HUES6 (cell line): ENCODE results near the gene SLC35D3.
"Not testable (repeated sequence)": the region's sequence is repeated elsewhere in the genome, so short reads cannot be mapped to it uniquely, and the experiment has no call there.

Source experiments
- H3K27ac ChIP-seq: 2 replicates; pipeline ENCODE4 v1.7.0; 2013; ENCODE audit warnings: low read depth, mild to moderate bottlenecking, low read length, inconsistent platforms
- H3K27me3 ChIP-seq: 2 replicates; pipeline ENCODE4 v1.6.1; 2013; ENCODE audit warnings: low read length; ENCODE audit not compliant: control insufficient read depth, insufficient read depth
- H3K36me3 ChIP-seq: 2 replicates; pipeline ENCODE4 v1.6.1; 2013; ENCODE audit warnings: low read length; ENCODE audit not compliant: control insufficient read depth, insufficient read depth
- H3K4me1 ChIP-seq: 2 replicates; pipeline ENCODE4 v1.6.1; 2013; ENCODE audit warnings: low read length; ENCODE audit not compliant: control insufficient read depth, insufficient read depth
- H3K4me3 ChIP-seq: 2 replicates; pipeline ENCODE4 v1.5.1; 2013; ENCODE audit warnings: low read depth, low read length
- H3K9ac ChIP-seq: one replicate; pipeline ENCODE4 v1.6.1; 2013; ENCODE audit warnings: mild to moderate bottlenecking, low read length
- H3K9me3 ChIP-seq: 2 replicates; pipeline ENCODE4 v1.6.1; 2013; ENCODE audit warnings: low read depth, low read length; ENCODE audit not compliant: control insufficient read depth, insufficient read depth

The SLC35D3 gene

DNA sequence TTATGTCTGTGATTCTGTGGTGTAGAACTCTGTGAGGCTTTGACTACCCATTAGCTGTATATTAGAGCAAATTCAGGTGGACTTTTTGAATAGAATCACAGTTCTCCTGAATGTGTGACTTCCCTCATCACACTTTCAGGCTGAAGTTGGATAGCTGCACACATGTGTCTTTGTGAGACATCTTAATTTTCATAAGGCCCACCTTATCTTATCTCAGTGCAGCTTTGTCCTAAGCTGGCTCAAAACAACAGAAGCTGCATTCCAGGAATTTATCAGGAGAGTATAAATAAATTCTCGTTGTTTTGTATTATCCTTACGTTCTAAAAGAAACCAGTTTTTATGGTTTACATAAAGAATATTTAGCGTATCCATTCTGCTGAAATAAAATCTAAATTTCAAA lies 26.2 kb upstream of the SLC35D3 start:
- no peaks in the 10 kb centered on the region for H3K9me3 ChIP-seq
- H3K9ac ChIP-seq = no peak overlapping the region
- no peak overlapping the region for H3K4me3 ChIP-seq
- H3K27ac ChIP-seq = no peak overlapping the region
- H3K4me1 ChIP-seq = no peaks in the 10 kb centered on the region
- H3K36me3 ChIP-seq = peaks cover 16% of the 10 kb centered on the region
- no peaks in the 10 kb centered on the region for H3K27me3 ChIP-seq

DNA sequence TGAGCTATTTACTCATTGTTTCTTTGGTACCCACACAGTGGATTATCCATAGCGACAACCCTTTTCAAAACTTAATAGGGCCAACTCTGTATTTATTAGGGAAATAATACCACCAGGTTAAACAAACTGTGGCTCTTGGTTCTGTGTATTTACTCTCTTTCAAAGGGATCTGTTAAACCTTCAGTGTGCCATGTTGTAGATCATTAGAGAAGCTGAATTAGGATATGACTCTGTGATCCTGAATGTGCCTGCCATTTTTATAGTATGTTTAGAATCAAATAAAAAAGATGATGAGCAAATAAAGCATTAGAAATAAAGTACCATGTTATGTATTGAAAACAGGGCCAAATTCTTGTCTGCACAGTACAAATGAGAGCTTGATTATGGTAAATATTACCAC lies 25.0 kb upstream of the SLC35D3 start:
- Histone ChIP-seq H3K9ac (no peak overlapping the region), H3K36me3 (peaks cover 21% of the 10 kb centered on the region), H3K4me3 (no peak overlapping the region), H3K27ac (no peak overlapping the region), H3K4me1 (no peaks in the 10 kb centered on the region), H3K27me3 (no peaks in the 10 kb centered on the region), H3K9me3 (no peaks in the 10 kb centered on the region)

GRCh38 chr6:136901212-136901784 lies 20.8 kb upstream of the SLC35D3 start:
- H3K9me3 ChIP-seq = peaks cover 3% of the 10 kb centered on the region; the same call in 1 of the 2 replicates
- H3K4me1 ChIP-seq = no peaks in the 10 kb centered on the region
- H3K27ac ChIP-seq = no peak overlapping the region
- H3K4me3 ChIP-seq = no peak overlapping the region
- H3K27me3 ChIP-seq = no peaks in the 10 kb centered on the region
- no peak overlapping the region for H3K9ac ChIP-seq
- peaks cover 28% of the 10 kb centered on the region for H3K36me3 ChIP-seq

DNA sequence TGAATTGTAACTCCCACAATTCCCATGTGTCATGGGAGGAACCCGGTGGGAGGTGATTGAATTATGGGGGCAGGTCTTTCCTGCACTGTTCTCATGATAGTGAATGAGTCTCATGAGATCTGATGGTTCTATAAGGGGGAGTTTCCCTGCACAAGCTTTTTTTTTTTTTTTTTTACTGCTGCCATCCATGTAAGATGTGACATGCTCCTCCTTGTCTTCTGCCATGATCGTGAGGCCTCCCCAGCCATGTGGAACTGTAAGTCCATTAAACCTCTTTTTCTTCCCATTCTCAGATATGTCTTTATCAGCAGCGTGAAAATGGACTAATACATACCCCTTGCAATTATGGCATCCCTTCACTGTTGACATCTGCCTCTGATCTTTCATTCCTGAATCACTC lies 17.6 kb upstream of the SLC35D3 start:
- H3K9ac ChIP-seq, H3K4me1 ChIP-seq, H3K9me3 ChIP-seq, H3K27me3 ChIP-seq, H3K4me3 ChIP-seq, H3K27ac ChIP-seq: not testable (repeated sequence)
- peaks cover 23% of the 10 kb centered on the region for H3K36me3 ChIP-seq

DNA sequence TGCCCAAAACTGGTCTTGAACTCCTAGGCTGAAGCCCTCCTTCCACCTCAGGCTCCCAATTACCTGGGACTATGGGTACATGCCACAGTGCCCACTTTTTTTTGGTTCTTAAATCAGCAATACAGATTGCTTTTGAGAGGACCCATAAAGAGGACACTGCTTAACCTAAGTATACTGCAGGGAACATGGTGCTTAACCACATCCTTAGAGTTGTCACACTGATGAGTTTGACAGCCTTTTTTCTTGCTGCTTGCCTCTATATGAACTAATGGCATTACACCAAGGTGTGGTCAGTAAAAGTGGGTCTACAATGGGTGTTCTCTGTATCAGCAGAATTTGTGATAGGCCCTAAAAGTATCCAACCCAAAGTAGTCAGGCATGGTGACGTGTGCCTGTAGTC lies 7.2 kb upstream of the SLC35D3 start:
- Histone ChIP-seq H3K9me3 (no peaks in the 10 kb centered on the region), H3K27ac (no peak overlapping the region), H3K4me1 (0 out of 2 replicates have a peak, but pooled peaks cover 5% of the 10 kb centered on the region), H3K27me3 (peaks cover 12% of the 10 kb centered on the region), H3K9ac (no peak overlapping the region), H3K36me3 (no peaks in the 10 kb centered on the region), H3K4me3 (no peak overlapping the region)

DNA sequence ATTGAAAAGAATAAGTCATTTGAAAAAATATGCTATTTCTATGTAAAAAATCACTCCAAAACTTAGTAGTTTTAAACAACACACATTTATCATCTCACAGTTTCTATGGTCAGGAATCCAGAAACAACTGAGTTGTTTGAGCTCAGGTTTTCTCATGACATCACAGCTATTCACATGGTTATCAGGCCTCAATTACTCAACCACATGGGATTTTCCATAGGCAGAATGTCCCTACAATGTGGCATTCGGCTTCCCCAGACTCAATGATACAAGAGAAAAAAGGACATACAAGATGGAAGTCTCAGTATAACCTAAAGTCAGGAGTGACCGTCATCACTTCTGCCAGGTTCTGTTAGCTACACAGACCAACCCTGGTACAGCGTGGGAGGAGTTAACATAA lies 3.4 kb upstream of the SLC35D3 start:
- Histone ChIP-seq H3K27me3 (peaks cover 49% of the 10 kb centered on the region), H3K4me3 (no peak overlapping the region), H3K4me1 (peaks cover 16% of the 10 kb centered on the region; the same call in 1 of the 2 replicates), H3K9ac (no peak overlapping the region), H3K27ac (no peak overlapping the region), H3K36me3 (no peaks in the 10 kb centered on the region), H3K9me3 (no peaks in the 10 kb centered on the region)

DNA sequence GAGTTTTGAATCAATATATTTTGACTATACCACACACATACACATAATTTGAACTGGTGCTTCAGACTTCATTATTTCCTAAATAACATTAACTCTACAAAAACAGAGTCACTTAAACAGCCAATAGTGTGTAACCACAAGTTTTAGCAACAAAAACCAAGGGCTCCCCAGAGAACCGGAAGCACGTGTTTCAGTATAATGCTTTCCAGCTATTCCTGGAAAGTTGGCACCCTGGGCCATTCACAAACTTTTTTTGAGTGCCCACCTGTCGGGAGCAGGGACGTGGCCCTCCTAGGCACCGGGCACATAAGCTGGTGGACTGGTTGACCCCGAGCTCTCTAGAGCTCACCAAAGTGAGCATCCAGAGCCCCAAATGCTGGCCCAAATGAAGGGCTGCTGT lies 1.9 kb upstream of the SLC35D3 start:
- Histone ChIP-seq H3K27ac (no peak overlapping the region), H3K4me3 (peak overlapping the region; percentile 64), H3K9ac (no peak overlapping the region), H3K4me1 (peaks cover 16% of the 10 kb centered on the region), H3K9me3 (no peaks in the 10 kb centered on the region), H3K36me3 (no peaks in the 10 kb centered on the region), H3K27me3 (peaks cover 63% of the 10 kb centered on the region)

- no peak overlapping the region for H3K27ac ChIP-seq
- H3K4me3 ChIP-seq = peak overlapping the region; percentile 64
- H3K4me1 ChIP-seq = peaks cover 16% of the 10 kb centered on the region
- peaks cover 66% of the 10 kb centered on the region for H3K27me3 ChIP-seq
- H3K9ac ChIP-seq = peak overlapping the region; percentile 62
- no peaks in the 10 kb centered on the region for H3K36me3 ChIP-seq
- no peaks in the 10 kb centered on the region for H3K9me3 ChIP-seq
Measured at GRCh38 chr6:136920671-136921380, 1.3 kb upstream of the SLC35D3 start.

DNA sequence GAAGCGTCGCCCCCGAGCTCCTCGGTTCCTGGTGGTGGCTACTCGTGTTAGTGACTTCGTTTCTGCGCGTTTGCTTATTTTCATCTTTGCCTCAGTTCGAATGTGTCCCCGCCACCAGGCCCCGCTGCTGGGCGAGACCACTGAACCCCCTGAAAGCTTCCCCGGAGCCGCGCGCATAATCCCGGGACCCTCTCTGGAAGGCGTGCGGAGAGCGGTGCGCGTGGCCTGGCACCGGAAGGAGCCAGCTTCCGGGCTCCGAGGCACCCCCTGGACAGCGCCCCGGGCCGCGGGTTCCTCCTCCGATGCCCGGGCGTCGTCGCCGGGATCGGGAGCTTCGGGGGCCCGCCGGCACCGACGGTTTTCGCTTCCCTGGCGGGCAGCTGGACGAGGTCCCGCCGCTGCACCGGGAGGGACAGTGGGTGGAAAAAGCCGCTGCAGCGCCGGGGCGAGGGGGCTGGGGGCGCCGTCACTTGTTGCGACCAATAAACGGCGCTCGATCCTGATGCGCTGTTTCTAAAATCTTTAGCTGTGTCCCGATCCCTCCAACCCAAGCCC lies 643 bp upstream of the SLC35D3 start:
- Histone ChIP-seq H3K27me3 (peaks cover 67% of the 10 kb centered on the region), H3K9ac (peak overlapping the region; percentile 62), H3K4me1 (peaks cover 16% of the 10 kb centered on the region), H3K27ac (no peak overlapping the region), H3K36me3 (no peaks in the 10 kb centered on the region), H3K4me3 (peak overlapping the region; percentile 64), H3K9me3 (no peaks in the 10 kb centered on the region)

GRCh38 chr6:136922685-136923006 lies 545 bp downstream of the SLC35D3 start:
- H3K4me3 ChIP-seq = peak overlapping the region; percentile 64
- H3K27me3 ChIP-seq = peaks cover 67% of the 10 kb centered on the region
- H3K36me3 ChIP-seq = no peaks in the 10 kb centered on the region
- no peaks in the 10 kb centered on the region for H3K9me3 ChIP-seq
- peak overlapping the region; percentile 6 for H3K9ac ChIP-seq
- peaks cover 16% of the 10 kb centered on the region for H3K4me1 ChIP-seq
- H3K27ac ChIP-seq = no peak overlapping the region

- H3K9ac ChIP-seq = no peak overlapping the region
- H3K27me3 ChIP-seq = peaks cover 67% of the 10 kb centered on the region
- no peak overlapping the region for H3K27ac ChIP-seq
- peak overlapping the region; percentile 64; the same call in 1 of the 2 replicates for H3K4me3 ChIP-seq
- no peaks in the 10 kb centered on the region for H3K9me3 ChIP-seq
- no peaks in the 10 kb centered on the region for H3K36me3 ChIP-seq
- peaks cover 16% of the 10 kb centered on the region for H3K4me1 ChIP-seq
Measured at GRCh38 chr6:136923116-136923953, 1.2 kb downstream of the SLC35D3 start.
